ES-I3 (cell line): ENCODE data around the gene PITPNM2.

Experiments
- H3K36me3 ChIP-seq: 2 replicates; pipeline ENCODE4 v1.6.1; 2013; ENCODE audit warnings: mild to moderate bottlenecking, low read length, control low read depth, moderate library complexity; ENCODE audit not compliant: insufficient read depth
- H3K4me1 ChIP-seq: 2 replicates; pipeline ENCODE4 v1.6.1; 2013; ENCODE audit warnings: mild to moderate bottlenecking, control low read depth, low read length; ENCODE audit not compliant: insufficient read depth
- H3K9ac ChIP-seq: 2 replicates; pipeline ENCODE4 v1.6.1; 2013; ENCODE audit warnings: low read depth, mild to moderate bottlenecking, low read length, moderate library complexity
- H3K9me3 ChIP-seq: 2 replicates; pipeline ENCODE4 v1.6.1; 2013; ENCODE audit warnings: mild to moderate bottlenecking, low read length, moderate library complexity; ENCODE audit not compliant: control insufficient read depth, insufficient read depth

Gene PITPNM2

DNA sequence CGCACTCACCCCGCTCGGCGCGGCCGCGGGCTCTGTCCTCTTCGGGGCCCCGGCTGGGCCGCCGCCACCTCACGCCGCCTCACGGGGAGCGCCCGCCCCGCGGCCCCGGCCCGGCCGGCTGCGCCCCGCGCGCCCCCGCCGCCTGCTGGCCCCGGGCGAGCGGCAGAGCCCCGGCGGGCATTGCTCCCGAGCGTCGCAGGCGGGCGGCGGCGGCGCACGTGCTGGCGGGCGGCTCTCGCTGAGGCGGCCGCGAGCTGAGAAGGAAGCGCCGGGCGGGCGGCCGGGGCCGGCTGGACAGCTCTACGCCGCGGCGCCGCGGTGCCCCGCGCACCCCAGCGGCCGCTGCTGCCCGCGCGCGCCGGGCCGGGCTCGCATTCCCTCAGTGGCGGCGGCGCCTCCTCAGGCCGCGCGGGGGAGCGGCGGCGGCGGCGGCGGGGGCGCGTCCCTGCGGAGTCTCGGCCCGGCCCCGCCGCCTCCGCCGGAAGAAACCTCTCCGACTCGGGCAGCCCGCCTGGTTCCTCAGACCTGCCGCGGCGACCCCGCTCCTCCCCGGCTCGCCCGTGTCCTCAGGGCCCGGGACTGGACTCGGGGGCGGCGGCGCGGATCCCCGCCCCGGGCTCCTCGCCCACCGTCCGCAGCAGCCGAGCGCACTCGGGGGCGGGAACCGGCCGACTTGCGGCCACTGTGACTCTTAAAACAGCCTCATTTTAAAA lies at the start of gene PITPNM2:
PITPNM2 (minus strand) TSS at position 347 of the 713 bp plus-strand sequence. CDS start 116,500 bp downstream, outside the sequence.
- Histone ChIP-seq H3K36me3 (no peaks in the 10 kb centered on the region), H3K9me3 (no peaks in the 10 kb centered on the region), H3K9ac (peak within 1 kb of the TSS; percentile 82), H3K4me1 (peaks cover 28% of the 10 kb centered on the region)

DNA sequence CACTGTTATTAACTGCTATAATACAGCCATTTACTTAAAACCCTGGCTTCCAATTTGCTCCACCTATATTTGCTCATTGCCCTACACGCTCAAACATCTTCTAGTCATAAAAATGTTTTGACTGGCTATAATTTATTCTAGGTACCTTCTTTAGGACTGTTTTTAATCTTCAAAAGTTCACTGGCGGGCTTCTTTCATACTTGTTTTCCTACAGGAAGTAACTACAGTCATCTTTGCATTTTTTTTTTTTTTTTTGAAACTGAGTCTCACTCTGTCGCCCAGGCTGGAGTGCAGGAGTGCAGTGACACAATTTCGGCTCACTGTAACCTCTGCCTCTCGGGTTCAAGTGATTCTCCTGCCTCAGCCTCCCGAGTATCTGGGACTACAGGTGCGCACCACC lies 49.5 kb upstream of the PITPNM2 start:
- no peak overlapping the region for H3K9ac ChIP-seq
- H3K9me3 ChIP-seq = no peaks in the 10 kb centered on the region
- H3K4me1 ChIP-seq = no peaks in the 10 kb centered on the region
- peaks cover 21% of the 10 kb centered on the region for H3K36me3 ChIP-seq

DNA sequence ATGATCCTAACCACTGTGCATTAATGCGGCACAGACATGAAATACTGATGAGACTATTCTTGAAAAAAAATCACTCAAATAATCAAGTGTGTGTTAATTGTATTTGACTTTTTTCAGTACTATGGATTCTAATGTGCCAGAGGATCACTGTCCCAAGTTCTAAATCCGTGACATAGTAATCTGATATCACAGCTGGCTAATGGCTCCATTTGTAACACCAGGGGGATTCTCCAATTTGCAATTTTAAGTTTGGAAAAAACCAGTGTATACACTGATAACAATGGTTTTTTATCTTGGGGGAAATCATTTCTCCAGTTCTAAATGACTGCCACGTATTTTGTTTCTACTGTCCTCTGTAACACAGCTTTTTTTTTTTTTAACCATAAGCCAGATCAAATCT lies 49.0 kb upstream of the PITPNM2 start:
- Histone ChIP-seq H3K9ac (no peak overlapping the region), H3K9me3 (no peaks in the 10 kb centered on the region), H3K36me3 (peaks cover 21% of the 10 kb centered on the region)

DNA sequence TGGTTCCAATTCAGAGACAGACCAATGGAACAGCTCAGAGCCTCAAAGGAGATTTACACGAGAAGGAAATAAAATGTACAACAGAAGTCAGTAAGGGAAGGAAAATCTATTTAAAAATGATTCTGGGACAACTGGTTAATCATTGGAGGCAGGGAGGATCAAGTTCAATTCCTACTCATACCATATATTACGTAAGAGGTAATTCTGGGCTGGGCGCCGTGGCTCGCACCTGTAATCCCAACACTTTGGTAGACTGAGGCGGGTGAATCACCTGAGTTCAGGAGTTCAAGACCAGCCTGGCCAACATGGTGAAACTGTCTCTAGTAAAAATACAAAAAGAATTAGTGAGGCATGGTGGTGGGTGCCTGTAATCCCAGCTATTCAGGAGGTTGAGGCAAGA lies 36.7 kb upstream of the PITPNM2 start:
- H3K36me3 ChIP-seq = peaks cover 6% of the 10 kb centered on the region
- H3K4me1 ChIP-seq = no peaks in the 10 kb centered on the region
- H3K9ac ChIP-seq = no peak overlapping the region

More for the DNA sequence above, 49.0 kb upstream of the PITPNM2 start:
- H3K4me1 ChIP-seq = no peaks in the 10 kb centered on the region

DNA sequence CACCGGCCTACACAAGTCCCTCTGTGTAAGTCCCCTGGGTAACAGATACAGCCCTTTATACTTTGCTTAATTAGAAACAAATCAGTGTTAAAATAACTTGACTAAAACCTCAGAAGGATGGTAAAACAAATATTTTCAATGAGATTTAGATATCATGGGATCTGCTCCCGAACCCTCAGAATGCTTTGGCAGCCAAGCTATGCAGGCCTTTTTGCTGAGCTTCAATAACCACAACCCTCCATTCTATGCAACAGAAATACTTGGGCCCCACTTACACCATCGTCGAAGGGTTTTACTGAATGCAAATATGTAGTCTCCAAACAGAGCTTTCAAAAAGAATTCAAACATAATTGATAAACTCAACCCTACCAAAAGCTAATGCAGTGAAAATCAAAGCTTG lies 29.3 kb upstream of the PITPNM2 start:
- Histone ChIP-seq H3K9ac (no peak overlapping the region), H3K9me3 (no peaks in the 10 kb centered on the region), H3K4me1 (no peaks in the 10 kb centered on the region), H3K36me3 (peaks cover 15% of the 10 kb centered on the region; the same call in 1 of the 2 replicates)

More for the DNA sequence above, 36.7 kb upstream of the PITPNM2 start:
- H3K9me3 ChIP-seq = no peaks in the 10 kb centered on the region

DNA sequence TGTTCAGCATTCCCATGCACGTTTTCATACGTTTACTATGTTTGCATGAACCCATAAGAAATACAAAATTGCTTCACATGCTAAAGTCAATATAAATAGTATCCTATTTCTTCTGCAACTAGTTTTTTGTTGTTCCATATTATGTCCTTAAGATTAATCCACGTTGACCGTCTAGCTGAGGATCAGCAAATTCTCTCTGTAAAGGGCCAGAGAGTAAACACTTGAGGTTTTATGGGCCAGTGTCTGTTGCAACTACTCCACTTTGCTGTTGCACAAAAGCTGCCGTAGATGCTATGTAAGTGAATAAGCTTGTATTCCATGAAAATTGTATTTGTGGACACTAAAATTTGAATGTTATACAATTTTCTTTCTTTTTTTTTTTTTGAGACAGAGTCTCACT lies 21.1 kb upstream of the PITPNM2 start:
- Histone ChIP-seq H3K4me1 (no peaks in the 10 kb centered on the region), H3K36me3 (peaks cover 10% of the 10 kb centered on the region; the same call in 1 of the 2 replicates), H3K9ac (no peak overlapping the region), H3K9me3 (no peaks in the 10 kb centered on the region)

DNA sequence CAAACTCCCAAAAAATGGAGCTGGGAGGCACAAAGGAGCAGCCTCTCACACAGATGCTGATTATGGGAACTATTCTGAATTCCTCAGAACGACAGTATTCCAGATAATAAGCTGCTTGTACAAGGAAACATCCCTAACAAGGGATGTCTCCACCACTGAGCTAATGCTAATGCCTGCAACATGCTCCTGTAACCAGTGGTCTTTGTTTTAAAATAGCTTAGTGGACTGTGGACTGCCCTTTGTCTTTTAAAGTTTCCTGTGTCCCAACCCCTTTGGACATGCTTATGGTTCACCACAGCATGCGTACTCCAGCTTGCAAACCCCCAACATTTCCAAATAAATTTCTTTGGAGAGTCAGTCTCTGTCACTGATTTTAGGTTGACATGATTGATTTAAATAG lies 16.4 kb upstream of the PITPNM2 start:
- peaks cover 18% of the 10 kb centered on the region for H3K36me3 ChIP-seq
- H3K4me1 ChIP-seq = no peaks in the 10 kb centered on the region
- H3K9me3 ChIP-seq = no peaks in the 10 kb centered on the region
- no peak overlapping the region for H3K9ac ChIP-seq

DNA sequence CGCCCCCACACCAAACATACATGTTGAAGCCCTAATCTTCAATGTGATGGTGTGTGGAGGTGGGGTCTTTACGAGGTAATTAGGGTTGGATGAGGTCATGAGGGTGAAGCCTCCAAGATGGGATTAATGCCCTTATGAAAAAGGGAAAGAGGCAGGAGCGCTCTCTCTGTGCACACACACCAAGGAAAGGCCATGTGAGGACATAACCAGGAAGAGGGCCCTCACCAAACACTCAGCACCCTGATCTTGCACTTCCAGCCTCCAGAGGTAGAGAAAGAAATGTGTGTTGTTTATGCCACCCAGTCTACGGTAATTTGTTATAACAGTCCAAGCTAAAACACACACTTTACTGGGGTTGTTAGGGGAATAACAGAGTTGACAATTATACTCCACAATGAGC lies 14.6 kb upstream of the PITPNM2 start:
- Histone ChIP-seq H3K36me3 (peaks cover 21% of the 10 kb centered on the region), H3K9ac (no peak overlapping the region), H3K9me3 (no peaks in the 10 kb centered on the region), H3K4me1 (no peaks in the 10 kb centered on the region)

DNA sequence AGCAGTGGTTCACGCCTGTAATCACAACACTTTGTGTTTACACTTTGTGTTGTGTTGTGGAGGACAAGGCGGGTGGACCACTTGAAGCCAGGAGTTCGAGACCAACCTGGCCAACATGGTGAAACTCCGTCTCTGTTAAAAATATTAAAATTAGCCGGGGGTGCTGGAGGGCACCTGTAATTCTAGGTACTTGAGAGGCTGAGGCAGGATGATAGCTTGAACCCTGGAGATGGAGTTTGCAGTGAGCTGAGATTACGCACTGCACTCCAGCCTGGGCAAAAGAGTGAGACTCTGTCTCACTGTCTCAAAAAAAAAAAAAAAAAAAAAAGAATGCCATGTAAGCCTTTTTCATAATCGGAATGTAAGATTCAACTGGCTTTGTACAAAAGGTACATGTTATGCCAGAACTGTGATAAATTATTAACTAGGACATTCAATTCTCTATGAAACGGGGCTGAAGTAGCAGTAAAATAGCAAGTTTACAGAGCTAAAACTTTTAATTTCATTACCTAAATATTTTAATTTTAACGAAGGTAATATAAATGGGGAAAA lies 13.9 kb upstream of the PITPNM2 start:
- Histone ChIP-seq H3K9me3 (no peaks in the 10 kb centered on the region), H3K36me3 (peaks cover 24% of the 10 kb centered on the region), H3K9ac (no peak overlapping the region), H3K4me1 (no peaks in the 10 kb centered on the region)

DNA sequence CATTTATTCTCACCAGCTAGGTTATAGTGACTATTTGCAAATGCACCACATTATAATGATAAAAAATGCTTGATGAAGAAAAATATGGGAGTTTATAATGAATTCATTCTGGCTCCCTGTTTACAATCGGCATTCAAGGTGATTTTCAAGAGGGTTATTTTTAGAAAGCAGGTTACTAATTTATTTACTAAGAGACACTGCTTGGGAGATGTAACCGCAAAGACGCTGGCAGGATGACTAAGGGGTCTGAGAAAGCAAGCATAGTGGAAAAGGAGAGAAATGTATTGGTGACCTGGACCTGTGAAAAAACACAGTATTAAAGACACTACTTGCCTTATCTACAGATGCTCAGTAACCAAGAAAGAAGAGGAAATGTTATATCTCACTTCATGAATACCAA lies 13.3 kb upstream of the PITPNM2 start:
- peaks cover 24% of the 10 kb centered on the region for H3K36me3 ChIP-seq

DNA sequence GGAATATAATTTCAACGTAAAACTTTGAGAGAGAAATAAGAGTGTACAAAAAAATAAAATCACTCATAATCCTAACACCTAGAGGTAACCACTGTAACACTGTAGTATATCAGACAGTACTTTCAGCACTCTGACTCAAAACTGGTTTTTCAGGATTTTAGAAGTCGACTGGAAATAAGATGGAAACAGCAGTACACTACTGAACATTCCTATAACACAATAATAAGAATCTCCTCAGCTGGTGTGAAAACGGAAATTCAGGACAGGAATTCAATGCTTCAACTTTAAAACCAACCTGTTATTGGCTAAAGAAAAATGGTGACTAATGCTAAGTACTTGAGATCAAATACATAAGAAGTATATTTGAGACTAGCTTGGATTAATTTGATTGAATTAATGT lies 12.3 kb upstream of the PITPNM2 start:
- H3K4me1 ChIP-seq = no peaks in the 10 kb centered on the region
- no peak overlapping the region for H3K9ac ChIP-seq
- H3K9me3 ChIP-seq = no peaks in the 10 kb centered on the region
- H3K36me3 ChIP-seq = peaks cover 24% of the 10 kb centered on the region

More for the DNA sequence above, 13.3 kb upstream of the PITPNM2 start:
- Histone ChIP-seq H3K4me1 (no peaks in the 10 kb centered on the region), H3K9me3 (no peaks in the 10 kb centered on the region), H3K9ac (no peak overlapping the region)

DNA sequence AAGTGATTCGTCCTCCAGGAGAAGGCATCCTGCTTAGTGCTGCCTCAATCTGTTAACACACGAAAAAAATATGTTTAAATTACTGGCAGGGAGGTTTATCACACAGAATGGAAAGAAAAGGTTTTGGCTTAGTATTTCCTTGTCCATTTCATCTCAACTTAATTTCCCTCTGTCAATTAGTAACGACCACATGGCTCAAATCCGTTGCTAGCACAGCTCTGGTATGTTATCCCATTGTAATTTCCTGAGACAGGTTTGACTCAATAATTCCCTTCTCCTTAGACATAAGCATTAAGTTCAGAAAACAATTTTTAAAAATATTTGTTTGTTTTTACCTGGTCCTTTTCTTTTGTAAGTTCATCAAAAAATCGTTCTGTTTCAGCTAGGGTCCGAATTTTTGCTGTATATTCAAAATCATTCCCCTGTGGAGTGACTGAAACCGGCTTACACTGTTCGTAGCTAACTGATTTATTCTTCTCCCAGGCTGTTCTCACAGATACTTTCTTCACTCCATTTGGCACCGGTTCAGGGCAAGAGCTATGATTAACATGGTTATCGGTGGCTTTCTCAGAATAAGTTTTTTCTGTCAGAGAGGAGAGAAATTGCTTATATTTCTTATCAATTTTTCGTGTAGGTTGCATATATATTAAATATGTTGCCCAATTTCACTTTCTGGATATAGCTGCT lies 10.1 kb upstream of the PITPNM2 start:
- H3K4me1 ChIP-seq = no peaks in the 10 kb centered on the region
- H3K9me3 ChIP-seq = no peaks in the 10 kb centered on the region
- peaks cover 19% of the 10 kb centered on the region for H3K36me3 ChIP-seq
- H3K9ac ChIP-seq = no peak overlapping the region

DNA sequence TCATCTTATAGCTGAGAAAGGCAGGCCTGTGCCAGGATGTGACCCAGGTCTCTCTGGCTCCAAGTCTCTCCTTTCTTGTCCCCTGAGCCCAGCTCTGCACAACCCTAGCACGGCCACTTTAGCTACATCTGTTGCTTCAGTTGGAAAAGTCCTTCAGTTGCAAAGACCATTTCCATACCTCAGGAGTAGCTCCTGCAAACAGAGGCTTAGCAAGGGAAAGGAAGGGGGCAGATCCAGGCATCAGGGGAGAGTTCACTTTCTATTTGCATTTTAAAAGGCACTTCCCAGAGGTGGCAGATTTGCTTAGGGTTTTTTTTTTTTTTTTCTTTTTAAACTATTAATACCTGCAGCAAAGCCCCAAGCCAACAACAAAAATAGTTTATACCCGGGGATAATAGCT lies 3.0 kb upstream of the PITPNM2 start:
- H3K9me3 ChIP-seq = no peaks in the 10 kb centered on the region
- peaks cover 26% of the 10 kb centered on the region for H3K4me1 ChIP-seq
- H3K36me3 ChIP-seq = no peaks in the 10 kb centered on the region
- H3K9ac ChIP-seq = no peak overlapping the region

DNA sequence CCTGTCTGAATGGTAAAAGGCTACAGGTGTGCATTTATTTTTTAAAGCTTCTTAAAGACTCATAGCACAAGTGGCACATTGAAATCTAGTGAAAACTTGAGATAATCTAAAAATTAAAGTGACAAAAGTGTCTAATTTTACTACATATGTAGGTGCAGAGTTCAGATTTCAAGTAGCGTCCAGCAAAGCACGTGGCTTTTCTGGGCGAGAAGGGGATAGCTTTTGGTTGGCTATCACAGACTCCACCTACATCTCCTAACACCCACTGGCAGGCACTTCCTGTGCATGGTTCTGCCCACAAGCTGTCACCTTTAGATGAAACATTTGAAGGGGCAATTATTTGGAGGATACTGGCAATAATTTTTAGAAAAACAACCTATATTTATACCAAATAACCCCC lies 1.9 kb upstream of the PITPNM2 start:
- H3K9me3 ChIP-seq = no peaks in the 10 kb centered on the region
- no peaks in the 10 kb centered on the region for H3K36me3 ChIP-seq
- no peak overlapping the region for H3K9ac ChIP-seq
- peaks cover 28% of the 10 kb centered on the region for H3K4me1 ChIP-seq
